ENCODE measurements around the gene GSG1L.

GSG1L gene

DNA sequence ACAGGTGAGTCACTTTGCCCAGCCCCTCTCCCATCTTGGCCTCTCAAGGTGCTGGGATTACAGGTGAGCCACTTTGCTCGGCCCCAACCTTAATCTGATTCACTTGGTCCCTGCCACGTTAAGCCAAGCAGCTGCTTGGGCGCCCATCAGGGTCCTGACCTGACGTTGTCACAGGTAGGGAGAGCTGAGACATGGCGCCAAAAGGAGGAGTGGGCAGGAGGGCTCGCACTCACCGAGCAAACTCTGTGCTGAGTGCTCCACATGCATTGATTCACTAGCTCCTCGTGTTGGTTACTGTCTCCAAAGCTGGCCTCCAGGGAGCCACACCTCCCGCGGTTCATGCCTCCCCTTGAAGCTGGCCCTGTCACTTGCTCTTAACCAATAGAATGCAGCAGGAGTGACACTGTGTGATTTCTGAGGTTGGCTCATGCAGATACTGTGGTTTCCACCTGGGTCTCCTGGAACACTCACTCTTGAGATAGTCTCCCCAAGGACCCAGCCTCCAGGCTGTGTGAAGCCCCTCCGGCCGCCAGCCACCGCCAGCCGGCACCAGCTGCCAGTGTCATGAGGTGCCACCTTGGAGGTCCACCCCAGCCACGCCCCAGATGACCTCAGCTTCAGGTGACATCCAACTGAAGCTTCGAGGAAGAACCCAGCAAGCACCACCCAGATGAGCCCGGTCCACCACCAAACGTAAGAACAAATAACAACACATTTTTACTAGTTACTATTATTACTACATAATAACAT is 223.0 kb downstream of the GSG1L start:
- DNase-seq = no peak

DNA sequence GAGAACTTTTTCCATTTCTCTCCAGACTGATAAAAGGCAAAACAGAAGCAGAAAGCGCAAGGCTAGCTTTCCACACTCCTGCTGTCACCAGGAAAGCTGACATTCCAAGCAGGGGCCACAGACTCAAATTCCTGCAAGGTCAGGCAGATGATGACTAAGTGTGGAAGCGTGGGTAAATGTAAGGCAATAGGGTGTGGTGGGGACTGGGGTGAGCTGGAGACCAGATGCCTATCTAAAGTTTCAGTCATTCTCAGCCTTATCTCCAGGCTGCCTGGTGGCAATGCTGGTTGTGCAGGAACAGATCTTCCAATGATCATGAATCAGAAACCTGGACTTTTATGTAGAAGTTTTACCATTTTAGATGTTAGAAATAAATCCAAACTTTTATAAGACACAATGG is 224.1 kb downstream of the GSG1L start:
- no peak for DNase-seq

- DNase-seq = no peak
Measured at GRCh38 chr16:27838536-27839175, 224.9 kb downstream of the GSG1L start.

- DNase-seq = no peak
Measured at GRCh38 chr16:27829975-27830374, 233.5 kb downstream of the GSG1L start.

- no peak for DNase-seq
Measured at GRCh38 chr16:27828671-27829070, 234.8 kb downstream of the GSG1L start.

GRCh38 chr16:27827765-27828164 is 235.7 kb downstream of the GSG1L start:
- no peak for DNase-seq

- no peak for DNase-seq
Measured at GRCh38 chr16:27826893-27827289, 236.6 kb downstream of the GSG1L start.

GRCh38 chr16:27826081-27826892 is 237.2 kb downstream of the GSG1L start:
- no peak for DNase-seq

DNA sequence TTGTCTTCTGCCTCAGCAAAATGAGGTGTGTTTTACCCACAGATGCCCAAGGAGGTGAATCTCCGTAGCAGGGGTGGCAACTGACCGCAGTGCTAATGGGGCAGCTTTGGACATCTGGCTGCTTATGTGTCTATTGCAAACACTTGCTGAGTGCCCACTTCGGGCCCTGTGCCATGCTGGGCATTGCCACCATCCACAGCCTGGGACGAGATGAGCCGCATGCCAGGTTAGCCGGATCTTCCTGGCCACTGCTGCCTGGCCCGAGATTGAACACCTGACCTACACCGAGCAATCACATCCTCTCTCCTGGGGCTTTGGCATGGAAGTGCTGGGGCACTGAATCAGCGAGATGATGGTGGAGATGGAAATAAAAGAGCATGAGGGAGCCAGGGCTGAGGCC is 238.7 kb downstream of the GSG1L start:
- no peak for DNase-seq

DNA sequence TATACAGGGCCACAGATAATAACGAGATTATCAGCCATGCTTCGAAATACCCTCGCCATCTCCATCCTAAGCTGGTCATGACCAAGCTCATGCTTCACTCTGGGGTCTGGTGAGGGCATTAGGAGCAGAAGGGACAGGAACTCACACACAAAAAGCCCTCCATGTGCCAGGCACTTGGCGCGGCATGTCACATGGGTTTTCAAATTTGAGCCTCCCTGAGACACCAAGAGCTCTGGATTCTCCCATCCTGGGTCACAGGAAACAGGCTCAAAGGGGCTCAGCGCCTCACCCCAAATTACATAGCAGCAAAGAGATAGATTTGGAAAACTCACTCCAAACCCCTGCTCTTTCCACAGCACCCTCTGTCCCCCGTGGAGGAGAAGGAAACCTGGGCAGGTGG is 239.5 kb downstream of the GSG1L start:
- no peak for DNase-seq

GRCh38 chr16:27823421-27823820 is 240.1 kb downstream of the GSG1L start:
- DNase-seq = no peak

DNA sequence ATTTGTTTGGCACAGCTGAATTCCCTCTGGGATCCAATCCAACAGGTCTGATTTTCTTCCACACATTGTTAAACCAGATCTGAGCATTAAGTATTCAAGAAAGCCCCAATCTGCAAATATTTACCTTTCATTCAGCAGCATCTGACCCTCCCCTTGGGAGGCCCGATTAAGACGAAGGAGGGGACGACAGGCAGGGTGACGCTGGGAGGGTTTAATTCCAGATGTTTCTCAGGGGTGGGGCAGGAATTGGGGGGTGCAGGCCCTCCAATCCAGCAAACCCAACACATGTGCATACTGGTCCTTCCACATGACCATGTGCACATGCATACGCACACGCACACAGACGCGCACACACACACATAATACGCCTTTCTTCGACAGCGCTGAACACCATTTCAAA is 240.5 kb downstream of the GSG1L start:
- DNase-seq = no peak

DNA sequence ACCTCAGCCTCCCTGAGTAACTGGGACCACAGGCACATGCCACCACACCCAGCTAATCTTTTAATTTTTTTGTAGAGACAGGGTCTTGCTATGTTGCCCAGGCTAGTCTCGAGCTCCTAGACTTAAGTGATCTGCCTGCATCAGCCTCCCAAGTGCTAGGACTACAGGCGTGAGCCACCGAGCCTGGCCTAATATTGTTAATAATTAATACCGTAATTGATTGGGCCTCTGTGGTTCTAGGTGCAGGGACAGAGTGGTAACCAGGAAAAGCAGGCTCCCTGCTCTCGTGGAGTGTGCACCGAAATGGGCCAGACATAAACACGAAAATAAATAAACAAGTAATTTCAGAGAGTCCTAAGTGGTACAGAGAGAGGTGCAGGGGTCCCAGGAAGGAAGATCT is 241.0 kb downstream of the GSG1L start:
- no peak for DNase-seq

GRCh38 chr16:27820646-27821345 is 242.7 kb downstream of the GSG1L start:
- no peak for DNase-seq

DNA sequence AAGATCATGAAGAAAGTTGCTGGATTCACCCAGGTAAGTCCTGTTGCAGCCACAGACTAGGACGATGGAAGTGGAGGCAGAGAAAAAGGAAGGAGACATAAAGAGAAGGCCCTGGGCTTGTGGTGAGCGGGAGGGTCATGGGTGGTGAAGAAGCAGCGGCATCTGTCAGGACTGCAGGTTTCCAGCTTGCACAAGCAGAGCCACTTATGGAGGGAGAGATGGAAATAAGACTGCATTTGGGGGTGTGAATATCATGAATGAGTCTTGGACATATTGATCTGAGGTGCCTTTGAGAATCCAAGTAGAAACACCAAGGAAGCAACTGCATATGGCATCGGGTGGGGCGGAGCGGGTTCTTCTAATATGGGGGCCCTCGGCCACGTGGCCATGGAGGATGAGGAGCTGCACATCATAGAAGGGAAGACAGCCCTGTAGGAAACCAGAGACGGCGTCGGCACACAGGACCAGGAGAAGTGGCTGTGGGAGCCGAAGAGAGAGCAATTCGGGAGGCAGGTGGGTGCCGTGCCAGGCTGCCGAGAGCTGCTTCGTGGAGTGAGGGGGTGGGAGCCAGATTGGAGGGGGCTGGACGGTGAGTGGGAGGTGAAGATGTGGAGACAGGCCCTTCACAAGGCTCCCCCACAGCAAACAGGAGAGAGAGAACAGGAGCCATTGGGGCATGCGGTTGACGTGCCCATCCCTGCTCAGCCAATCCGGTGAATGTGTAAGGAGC is 243.5 kb downstream of the GSG1L start:
- no peak for DNase-seq

DNA sequence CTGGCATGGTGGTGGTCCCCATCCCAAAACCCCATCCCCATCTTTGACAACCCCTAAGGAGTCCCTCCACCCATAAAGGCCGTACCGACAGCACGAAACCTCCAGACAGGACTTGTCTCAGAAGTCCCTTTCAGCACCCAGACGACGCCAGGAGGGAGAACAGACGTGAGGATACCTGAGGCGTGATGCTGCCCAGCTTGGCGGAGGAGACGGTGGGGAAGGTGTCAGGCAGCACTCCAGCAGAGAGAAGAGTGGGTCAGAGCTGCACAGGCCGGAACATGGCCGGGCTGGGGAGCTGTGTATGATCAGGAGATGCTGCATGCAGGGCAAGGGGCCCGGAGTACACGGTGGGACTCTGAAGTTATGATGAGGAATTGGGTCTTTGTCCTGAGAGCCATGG is 244.2 kb downstream of the GSG1L start:
- DNase-seq = no peak

GRCh38 chr16:27818246-27818645 is 245.3 kb downstream of the GSG1L start:
- DNase-seq = no peak

GRCh38 chr16:27817038-27817437 is 246.5 kb downstream of the GSG1L start:
- no peak for DNase-seq

- no peak for DNase-seq
Measured at GRCh38 chr16:27816561-27816960, 247.0 kb downstream of the GSG1L start.

DNA sequence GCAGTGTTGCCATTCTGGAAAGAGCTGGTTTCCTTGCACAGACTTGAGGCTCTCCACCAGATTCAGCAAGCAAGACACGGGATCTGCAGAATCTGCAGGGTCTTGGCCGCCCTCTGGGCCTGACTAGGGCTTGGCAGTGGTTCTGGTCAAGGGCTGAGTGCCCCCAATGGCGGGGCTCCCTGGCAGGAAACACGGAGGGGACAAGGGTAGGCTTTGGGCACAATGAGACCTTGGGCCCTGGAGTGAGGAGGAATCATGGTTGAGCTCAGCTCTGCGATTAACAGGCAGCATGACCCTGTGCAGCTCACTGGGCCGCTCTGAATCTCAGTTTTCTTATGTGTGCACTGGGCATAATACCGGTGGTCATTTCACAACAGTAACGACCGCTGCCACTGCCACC is 249.9 kb downstream of the GSG1L start:
- no peak for DNase-seq

DNA sequence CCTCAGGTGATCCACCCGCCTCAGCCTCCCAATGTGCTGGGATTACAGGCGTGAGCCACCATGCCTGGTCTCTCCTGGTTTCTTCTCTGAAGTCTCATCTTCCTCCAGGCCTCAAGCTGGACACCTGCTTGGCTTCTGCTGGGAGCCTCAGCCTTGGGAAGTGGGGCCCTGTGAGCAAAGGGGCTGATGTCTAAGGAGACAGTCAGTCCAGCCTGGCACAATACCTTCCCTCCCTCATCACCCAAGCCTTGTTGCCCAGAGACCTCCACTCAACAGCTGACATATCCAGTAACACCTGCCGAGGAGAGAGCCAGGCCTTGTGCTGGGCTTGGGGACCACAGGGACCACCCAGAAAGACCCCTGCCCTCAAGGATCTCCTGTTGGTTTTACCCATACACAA is 251.6 kb downstream of the GSG1L start:
- no peak for DNase-seq

DNA sequence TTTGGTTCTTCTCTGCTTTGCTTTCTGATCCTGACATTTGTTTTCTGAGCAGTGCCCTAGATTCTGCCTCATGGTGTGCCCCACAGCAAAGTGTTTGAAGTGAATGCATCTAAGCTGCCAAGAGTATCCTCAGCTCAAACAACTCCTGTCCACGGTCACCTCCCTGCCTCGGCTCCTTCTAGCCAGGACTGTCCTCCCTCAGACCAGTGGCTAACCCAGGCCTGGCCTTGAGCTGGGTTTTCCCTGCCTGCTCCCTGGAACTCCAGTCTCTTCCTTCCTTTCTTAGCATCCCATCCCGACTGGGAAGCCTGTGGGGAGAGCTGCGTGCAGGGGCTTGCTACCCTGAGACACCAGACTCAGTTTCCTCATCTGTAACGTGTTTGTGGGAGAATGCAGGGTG is 256.5 kb downstream of the GSG1L start:
- no peak for DNase-seq

GRCh38 chr16:27806388-27806787 is 257.1 kb downstream of the GSG1L start:
- DNase-seq = no peak
